SK-N-SH (cell line): ENCODE measurements around the gene SELENOM. TPM values are rescaled to one million over a fixed set of nuclear protein-coding genes. Genes with fewer than 3 reads are reported as not detected.
A peak's percentile ranks its signal among the peaks of the same experiment; 100 is the strongest.

Source experiments
- CTCF ChIA-PET: fragments of 300-600, 350-600 bp; formaldehyde crosslinking; extraction: SDS; loops from one replicate; lab custom pipeline; 2021; lab: Yijun Ruan, JAX
- POLR2A ChIA-PET: fragments of 350-600 bp; sonication (Branson Sonifier 250); formaldehyde crosslinking; extraction: SDS; loops from one replicate; lab custom pipeline; 2020; ENCODE audit warnings: antibody characterized with exemption, inconsistent platforms; lab: Yijun Ruan, JAX
- DNase-seq: peaks from one replicate; pipeline ENCODE4 v3.0.0; 2012
- H2AFZ ChIP-seq: fragments of 200-600 bp; sonication (generic); 2 replicates; pipeline ENCODE4 v1.8.1; 2016; ENCODE audit warnings: antibody characterized with exemption, mild to moderate bottlenecking, low read depth
- H3F3A ChIP-seq: fragments of 200-600 bp; sonication (generic); replicated peaks from 2 replicates; pipeline ENCODE3; 2016; ENCODE audit warnings: antibody characterized with exemption, mild to moderate bottlenecking; ENCODE audit not compliant: insufficient read depth
- H3K27ac ChIP-seq, 2 experiments: fragments of 200-500 bp in 1 of 2; fragments of 200-600 bp in 1 of 2; sonication (Bioruptor generic) in 1 of 2; sonication (generic), shearing (Covaris generic) in 1 of 2; 2 replicates each; pipeline versions ENCODE4 v1.5.1 to v1.6.1; 2014 to 2016; ENCODE audit warnings: low read depth in 2 of 2, inconsistent platforms in 1 of 2, low read length in 1 of 2, mild to moderate bottlenecking in 1 of 2, mixed read lengths in 1 of 2
- H3K27me3 ChIP-seq: fragments of 200-600 bp; sonication (generic), shearing (Covaris generic); 2 replicates; pipeline ENCODE4 v1.6.1; 2016; ENCODE audit warnings: mixed run types; ENCODE audit not compliant: insufficient read depth
- H3K36me3 ChIP-seq, 2 experiments: fragments of 200-500 bp in 1 of 2; fragments of 200-600 bp in 1 of 2; sonication (Bioruptor generic) in 1 of 2; sonication (generic) in 1 of 2; replicated peaks in 1 of 2; 2 replicates each; pipeline versions ENCODE3 to v1.5.1; 2014 to 2016; ENCODE audit warnings: low read length in 1 of 2, mild to moderate bottlenecking in 1 of 2; ENCODE audit not compliant: insufficient read depth in 2 of 2, control insufficient read depth in 1 of 2
- H3K4me1 ChIP-seq, 2 experiments: fragments of 200-500 bp in 1 of 2; fragments of 200-600 bp in 1 of 2; sonication (Bioruptor generic) in 1 of 2; sonication (generic), shearing (Covaris generic) in 1 of 2; 2 replicates each; pipeline versions ENCODE4 v1.5.1 to v1.6.1; 2014 to 2016; ENCODE audit warnings: low read depth in 1 of 2, low read length in 1 of 2, mixed run types in 1 of 2; ENCODE audit not compliant: insufficient read depth in 2 of 2, control insufficient read depth in 1 of 2
- H3K4me2 ChIP-seq: fragments of 200-600 bp; sonication (generic), shearing (Covaris generic); 2 replicates; pipeline ENCODE4 v1.6.1; 2017; ENCODE audit warnings: mixed run types
- H3K4me3 ChIP-seq, 2 experiments: fragments of 200-500 bp in 1 of 2; fragments of 200-600 bp in 1 of 2; sonication (Bioruptor generic) in 1 of 2; sonication (generic), shearing (Covaris generic) in 1 of 2; 2 replicates each; pipeline versions ENCODE4 v1.5.1 to v1.8.1; 2014 to 2016; ENCODE audit warnings: low read depth in 2 of 2, inconsistent platforms in 1 of 2, low read length in 1 of 2, mild to moderate bottlenecking in 1 of 2, mixed read lengths in 1 of 2, moderate library complexity in 1 of 2
- H3K79me2 ChIP-seq: fragments of 200-600 bp; sonication (generic); 2 replicates; pipeline ENCODE4 v1.8.1; 2017; ENCODE audit warnings: mild to moderate bottlenecking; ENCODE audit not compliant: insufficient read depth
- H3K9ac ChIP-seq: fragments of 200-600 bp; sonication (generic); 2 replicates; pipeline ENCODE4 v1.6.1; 2017; ENCODE audit warnings: mixed run types
- H3K9me2 ChIP-seq: fragments of 200-600 bp; sonication (generic); 2 replicates; pipeline ENCODE4 v1.6.1; 2017; ENCODE audit warnings: mixed run types
- H3K9me3 ChIP-seq: fragments of 200-600 bp; sonication (generic); 2 replicates; pipeline ENCODE4 v1.6.1; 2017; ENCODE audit warnings: mixed run types, mild to moderate bottlenecking, moderate library complexity
- H4K20me1 ChIP-seq: fragments of 200-600 bp; sonication (generic); 2 replicates; pipeline ENCODE4 v1.6.1; 2017; ENCODE audit warnings: mild to moderate bottlenecking, mixed run types; ENCODE audit not compliant: insufficient read depth
- CTCF ChIP-seq: fragments of 200-600 bp; sonication (generic); IDR thresholded peaks from 2 replicates; pipeline ENCODE4 v1.6.1; 2017; ENCODE audit warnings: antibody characterized with exemption, mild to moderate bottlenecking, moderate library complexity
- MAX ChIP-seq: IDR thresholded peaks from 2 replicates; pipeline ENCODE4 v1.4.0; 2012; ENCODE audit warnings: low read depth
- MXI1 ChIP-seq: IDR thresholded peaks from 2 replicates; pipeline ENCODE4 v1.6.1; 2012; ENCODE audit warnings: mild to moderate bottlenecking, low read depth, low read length, improper control_type of control experiment
- NFIC ChIP-seq: IDR thresholded peaks from 2 replicates; pipeline ENCODE4 v1.4.0; 2012; ENCODE audit warnings: borderline replicate concordance
- NRF1 ChIP-seq: IDR thresholded peaks from 2 replicates; pipeline ENCODE4 v1.6.1; 2012; ENCODE audit warnings: low read depth, mild to moderate bottlenecking, low read length
- PBX3 ChIP-seq: IDR thresholded peaks from 2 replicates; pipeline ENCODE4; 2012
- POLR2AphosphoS5 ChIP-seq: IDR thresholded peaks from 2 replicates; pipeline ENCODE4 v1.6.1; 2012; ENCODE audit warnings: low read depth, low read length
- TAF1 ChIP-seq: IDR thresholded peaks from 2 replicates; pipeline ENCODE4 v1.6.1; 2012; ENCODE audit warnings: low read depth, mild to moderate bottlenecking, low read length, moderate library complexity, borderline replicate concordance
- TEAD4 ChIP-seq: IDR thresholded peaks from 2 replicates; pipeline ENCODE4 v1.4.0; 2012; ENCODE audit warnings: mild to moderate bottlenecking, borderline replicate concordance; ENCODE audit not compliant: insufficient read depth
- WGBS: methylation state at CpG from one replicate; pipeline ENCODE4 v1.1.6; 2017; ENCODE audit warnings: low lambda C conversion rate; 5-methylcytosine and 5-hydroxymethylcytosine counted together
- polyA plus RNA-seq, 3 experiments: library from polyadenylated mRNA; depleted of rRNA; stranded (reverse); fragments of >200 nt; gene quantifications; 2 replicates each; pipeline ENCODE4 v1.2.3, GENCODE V29; 2012

The SELENOM gene
- polyA plus RNA-seq, 1 of the 3 experiments (the other 2 are of a cell fraction) = 117 TPM

GRCh38 chr22:31081963-31082605, 25.3 kb downstream of the SELENOM start:
- peak; percentile 14 for DNase-seq
- ChIA-PET CTCF (interaction anchor here (0.9 to 9.4 kb wide), 11 partner anchors 12 to 319 kb away, joined by 3 to 85 read pairs (median 4); partner anchors contain the start of genes INPP5J and SELENOM), POLR2A (no interaction called here)
- peaks cover 53% of the 10 kb centered on the region for H3K79me2 ChIP-seq
- 52% methylated on average over 3 of the region's 6 CpGs for WGBS
- H3K9me2 ChIP-seq = no peaks in the 10 kb centered on the region
- H4K20me1 ChIP-seq = no peaks in the 10 kb centered on the region
- no peaks in the 10 kb centered on the region for H3F3A ChIP-seq
- no peaks in the 10 kb centered on the region for H3K36me3 ChIP-seq
- no peak for TF ChIP-seq NFIC
- peaks cover 21 to 40% of the 10 kb centered on the region in 2 experiments; a peak in 2 of 4 replicates for H3K4me1 ChIP-seq
- H3K9ac ChIP-seq = peak overlapping the region; percentile 94
- H3K4me3 ChIP-seq = peak overlapping the region; percentile 86 to 89
- H3K9me3 ChIP-seq = no peaks in the 10 kb centered on the region
- H3K4me2 ChIP-seq = peak overlapping the region; percentile 92
- no peaks in the 10 kb centered on the region for H3K27me3 ChIP-seq
- no peak overlapping the region for H2AFZ ChIP-seq
- H3K27ac ChIP-seq = peak overlapping the region in 1 of 2 experiments; percentile 71; a peak in 3 of 4 replicates

GRCh38 chr22:31080848-31081649, 26.3 kb downstream of the SELENOM start, which contains the start of gene SMTN:
Gene SMTN (plus strand): TSS chr22:31081318. CDS start chr22:31083259, 1,941 bp downstream.
- Histone ChIP-seq H3K9me3 (no peaks in the 10 kb centered on the region), H3K4me3 (peak within 1 kb of the TSS; percentile 86 to 89), H2AFZ (peak within 1 kb of the TSS; percentile 98), H3K27me3 (no peaks in the 10 kb centered on the region), H3F3A (no peaks in the 10 kb centered on the region), H3K27ac (peak within 1 kb of the TSS; percentile 71 to 94), H3K36me3 (no peaks in the 10 kb centered on the region), H3K9ac (peak within 1 kb of the TSS; percentile 94), H3K4me2 (peak within 1 kb of the TSS; percentile 92), H4K20me1 (no peaks in the 10 kb centered on the region), H3K4me1 (peaks cover 21 to 40% of the 10 kb centered on the region in 2 experiments; a peak in 2 of 4 replicates), H3K9me2 (no peaks in the 10 kb centered on the region), H3K79me2 (peaks cover 46% of the 10 kb centered on the region)
- peak; percentile 97 for DNase-seq
- ChIA-PET CTCF (interaction anchor here (0.6 to 1.9 kb wide), 7 partner anchors 12 to 161 kb away, joined by 3 to 6 read pairs (median 3); partner anchors contain the start of gene SELENOM), POLR2A (interaction anchor here (0.5 to 2.3 kb wide), 10 partner anchors 10 to 135 kb away, joined by 3 to 18 read pairs (median 3); partner anchors contain the start of genes MORC2, SELENOM and TUG1)
- TF ChIP-seq CTCF (peak; percentile 10; the same call in 1 of the 2 replicates), MAX (no peak), NRF1 (peak; percentile 25; the same call in 1 of the 2 replicates), PBX3 (peak; percentile 53), MXI1 (peak; percentile 70; the same call in 1 of the 2 replicates), TEAD4 (no peak), POLR2AphosphoS5 (peak; percentile 91), TAF1 (peak; percentile 92)
- 3% methylated on average over 19 of the region's 63 CpGs for WGBS
